PC-3 (cell line): ENCODE data around the gene NTM.

Experiments
- EZH2 ChIP-seq: fragments of 300-600 bp; sonication (generic); IDR thresholded peaks from one replicate; pipeline ENCODE4 v1.6.1; 2017; ENCODE audit warnings: antibody characterized with exemption, mild to moderate bottlenecking, low read length; ENCODE audit not compliant: unreplicated experiment
- EZH2phosphoT487 ChIP-seq: fragments of 300-600 bp; sonication (generic); IDR thresholded peaks from 2 replicates; pipeline ENCODE4 v1.6.1; 2018; ENCODE audit warnings: mild to moderate bottlenecking, antibody characterized with exemption, low read length, borderline replicate concordance
- TF ChIP-seq, protein P1 (sequence below): fragments of 300-600 bp; sonication (generic); conservative IDR thresholded peaks from 2 replicates; pipeline ENCODE4 v1.5.1; 2017; ENCODE audit warnings: antibody characterized with exemption, low read depth, mild to moderate bottlenecking, low read length

DNA sequence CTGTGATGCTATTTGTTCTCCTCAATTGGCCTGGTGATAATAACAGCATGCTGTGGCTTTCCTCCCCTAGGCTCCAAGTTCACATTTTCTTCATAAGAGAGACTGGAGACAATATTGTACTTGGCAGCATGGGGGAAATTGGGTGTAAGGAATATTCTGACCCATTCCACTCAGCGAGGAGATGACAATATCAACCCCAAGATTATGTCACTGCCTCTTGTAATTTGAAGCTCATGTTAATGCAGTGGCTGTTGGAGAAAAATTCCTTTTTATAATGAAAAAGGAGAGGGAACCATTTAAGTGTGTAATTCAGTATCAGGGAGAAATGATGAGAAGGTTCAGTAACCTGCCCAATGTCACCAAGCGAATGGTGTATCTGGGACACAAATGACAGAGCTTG lies 665.8 kb downstream of the NTM start:
- TF ChIP-seq, protein P1, sequence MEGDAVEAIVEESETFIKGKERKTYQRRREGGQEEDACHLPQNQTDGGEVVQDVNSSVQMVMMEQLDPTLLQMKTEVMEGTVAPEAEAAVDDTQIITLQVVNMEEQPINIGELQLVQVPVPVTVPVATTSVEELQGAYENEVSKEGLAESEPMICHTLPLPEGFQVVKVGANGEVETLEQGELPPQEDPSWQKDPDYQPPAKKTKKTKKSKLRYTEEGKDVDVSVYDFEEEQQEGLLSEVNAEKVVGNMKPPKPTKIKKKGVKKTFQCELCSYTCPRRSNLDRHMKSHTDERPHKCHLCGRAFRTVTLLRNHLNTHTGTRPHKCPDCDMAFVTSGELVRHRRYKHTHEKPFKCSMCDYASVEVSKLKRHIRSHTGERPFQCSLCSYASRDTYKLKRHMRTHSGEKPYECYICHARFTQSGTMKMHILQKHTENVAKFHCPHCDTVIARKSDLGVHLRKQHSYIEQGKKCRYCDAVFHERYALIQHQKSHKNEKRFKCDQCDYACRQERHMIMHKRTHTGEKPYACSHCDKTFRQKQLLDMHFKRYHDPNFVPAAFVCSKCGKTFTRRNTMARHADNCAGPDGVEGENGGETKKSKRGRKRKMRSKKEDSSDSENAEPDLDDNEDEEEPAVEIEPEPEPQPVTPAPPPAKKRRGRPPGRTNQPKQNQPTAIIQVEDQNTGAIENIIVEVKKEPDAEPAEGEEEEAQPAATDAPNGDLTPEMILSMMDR, result no peak
- no peak for TF ChIP-seq EZH2
- no peak for TF ChIP-seq EZH2phosphoT487
